ENCODE measurements around the gene SLC39A12. TPM values are rescaled to one million over a fixed set of nuclear protein-coding genes. Genes with fewer than 3 reads are reported as not detected.

The SLC39A12 gene
- total RNA-seq, 1 donor from 2014 or later = not detected

DNA sequence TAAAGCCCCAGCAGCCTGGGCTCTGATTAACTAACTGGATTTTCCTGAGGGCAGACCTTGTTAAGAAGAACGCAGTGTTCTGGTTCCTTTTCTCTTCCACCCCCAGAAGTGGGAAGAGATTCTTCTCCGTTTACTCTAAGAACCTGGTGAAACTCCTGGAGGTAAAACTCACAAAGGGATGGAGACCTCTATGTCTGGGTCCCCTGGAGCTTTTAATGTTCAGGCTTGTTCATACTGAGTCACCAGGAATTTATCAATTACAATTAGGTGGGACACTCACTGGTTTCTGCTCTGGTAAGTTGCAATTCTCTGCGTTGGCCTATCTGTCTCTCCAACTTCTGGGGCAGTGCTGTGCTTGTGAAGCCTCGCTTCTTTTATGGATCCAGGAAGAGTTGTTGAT lies 115.2 kb downstream of the SLC39A12 start:
- H3K4me3 ChIP-seq = no peak overlapping the region
- DNase-seq (ENCODE audit: low spot score in 2 of 2) = no peak
- intact Hi-C loops (cut with DNase I) = no loop called here
- H3K36me3 ChIP-seq = no peaks in the 10 kb centered on the region
- H3K27ac ChIP-seq = no peak overlapping the region
- no peaks in the 10 kb centered on the region for H3K4me1 ChIP-seq
- no peaks in the 10 kb centered on the region for H3K27me3 ChIP-seq
- TF ChIP-seq, protein P1, sequence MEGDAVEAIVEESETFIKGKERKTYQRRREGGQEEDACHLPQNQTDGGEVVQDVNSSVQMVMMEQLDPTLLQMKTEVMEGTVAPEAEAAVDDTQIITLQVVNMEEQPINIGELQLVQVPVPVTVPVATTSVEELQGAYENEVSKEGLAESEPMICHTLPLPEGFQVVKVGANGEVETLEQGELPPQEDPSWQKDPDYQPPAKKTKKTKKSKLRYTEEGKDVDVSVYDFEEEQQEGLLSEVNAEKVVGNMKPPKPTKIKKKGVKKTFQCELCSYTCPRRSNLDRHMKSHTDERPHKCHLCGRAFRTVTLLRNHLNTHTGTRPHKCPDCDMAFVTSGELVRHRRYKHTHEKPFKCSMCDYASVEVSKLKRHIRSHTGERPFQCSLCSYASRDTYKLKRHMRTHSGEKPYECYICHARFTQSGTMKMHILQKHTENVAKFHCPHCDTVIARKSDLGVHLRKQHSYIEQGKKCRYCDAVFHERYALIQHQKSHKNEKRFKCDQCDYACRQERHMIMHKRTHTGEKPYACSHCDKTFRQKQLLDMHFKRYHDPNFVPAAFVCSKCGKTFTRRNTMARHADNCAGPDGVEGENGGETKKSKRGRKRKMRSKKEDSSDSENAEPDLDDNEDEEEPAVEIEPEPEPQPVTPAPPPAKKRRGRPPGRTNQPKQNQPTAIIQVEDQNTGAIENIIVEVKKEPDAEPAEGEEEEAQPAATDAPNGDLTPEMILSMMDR (IDR thresholded peaks at IDR 0.05) = no peak
- no peaks in the 10 kb centered on the region for H3K9me3 ChIP-seq

DNA sequence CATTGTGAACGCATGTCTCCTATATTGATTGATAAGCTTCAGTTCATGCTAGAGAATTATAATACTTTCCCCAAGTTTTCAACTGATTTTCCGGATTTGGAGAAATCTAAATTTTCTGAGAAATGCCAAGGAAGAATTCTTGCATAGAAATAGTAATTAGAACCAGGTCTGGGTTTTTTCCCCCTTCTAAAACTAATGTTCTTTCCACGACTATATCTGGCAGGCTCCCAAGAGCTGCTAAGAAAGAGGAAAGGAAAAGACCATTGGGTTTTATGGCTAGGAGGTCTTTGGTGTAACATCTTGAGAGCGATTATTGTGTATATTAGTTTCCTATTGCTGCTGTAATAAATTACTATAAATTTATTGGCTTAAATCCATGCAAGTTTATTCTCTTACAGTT lies 116.7 kb downstream of the SLC39A12 start:
- Histone ChIP-seq H3K4me3 (no peak overlapping the region), H3K27ac (no peak overlapping the region), H3K36me3 (no peaks in the 10 kb centered on the region), H3K4me1 (no peaks in the 10 kb centered on the region), H3K9me3 (no peaks in the 10 kb centered on the region), H3K27me3 (no peaks in the 10 kb centered on the region)
- intact Hi-C loops (cut with DNase I) = no loop called here
- TF ChIP-seq, protein P1 (IDR thresholded peaks at IDR 0.05) = no peak
- no peak for DNase-seq (ENCODE audit: low spot score in 2 of 2)

DNA sequence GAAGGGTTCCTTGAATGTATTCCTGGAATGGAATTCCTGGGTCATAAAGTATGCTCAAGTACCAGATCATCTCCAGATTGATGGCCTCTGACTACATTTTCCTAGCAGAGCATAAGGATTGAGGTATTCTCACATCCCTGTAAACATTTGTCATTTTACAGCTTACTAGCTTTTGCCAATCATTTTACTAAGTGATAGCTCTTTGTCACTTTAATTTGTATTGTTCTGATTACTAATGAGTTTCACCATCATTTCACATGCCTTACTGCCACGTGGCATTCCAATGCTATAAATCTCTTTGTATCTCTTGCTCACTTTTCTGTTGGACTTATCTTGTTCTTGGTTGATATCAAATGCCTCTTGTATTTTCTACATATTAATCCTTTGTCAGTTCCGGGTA lies 119.9 kb downstream of the SLC39A12 start:
- intact Hi-C loops (cut with DNase I) = no loop called here
- Histone ChIP-seq H3K4me3 (no peak overlapping the region), H3K27me3 (no peaks in the 10 kb centered on the region), H3K4me1 (no peaks in the 10 kb centered on the region), H3K9me3 (no peaks in the 10 kb centered on the region), H3K27ac (no peak overlapping the region), H3K36me3 (no peaks in the 10 kb centered on the region)
- no peak for DNase-seq (ENCODE audit: low spot score in 2 of 2)
- TF ChIP-seq, protein P1 (IDR thresholded peaks at IDR 0.05) = no peak

DNA sequence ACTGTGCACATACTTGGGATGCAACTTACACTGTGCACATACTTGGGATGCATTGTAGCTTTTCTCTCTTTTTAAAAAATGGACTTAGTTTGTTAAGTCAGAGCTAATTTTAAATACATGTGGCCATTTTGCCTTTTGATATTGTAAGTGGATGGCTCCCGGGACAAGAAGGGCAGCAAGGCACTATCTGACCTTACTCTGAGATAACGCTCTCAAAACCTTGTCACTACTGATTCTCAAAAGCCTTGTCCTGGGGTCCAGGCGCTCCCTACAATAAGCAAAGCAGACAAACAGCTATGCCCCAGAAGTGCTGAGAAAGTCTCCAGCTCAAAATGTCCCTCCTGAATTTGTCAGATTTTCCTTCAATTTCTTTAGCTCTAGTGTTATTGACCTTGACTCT lies 121.6 kb downstream of the SLC39A12 start:
- Histone ChIP-seq H3K4me3 (no peak overlapping the region), H3K9me3 (no peaks in the 10 kb centered on the region), H3K27me3 (no peaks in the 10 kb centered on the region), H3K27ac (no peak overlapping the region), H3K4me1 (no peaks in the 10 kb centered on the region), H3K36me3 (no peaks in the 10 kb centered on the region)
- TF ChIP-seq, protein P1 (IDR thresholded peaks at IDR 0.05) = no peak
- intact Hi-C loops (cut with DNase I) = no loop called here
- DNase-seq (ENCODE audit: low spot score in 2 of 2) = no peak

DNA sequence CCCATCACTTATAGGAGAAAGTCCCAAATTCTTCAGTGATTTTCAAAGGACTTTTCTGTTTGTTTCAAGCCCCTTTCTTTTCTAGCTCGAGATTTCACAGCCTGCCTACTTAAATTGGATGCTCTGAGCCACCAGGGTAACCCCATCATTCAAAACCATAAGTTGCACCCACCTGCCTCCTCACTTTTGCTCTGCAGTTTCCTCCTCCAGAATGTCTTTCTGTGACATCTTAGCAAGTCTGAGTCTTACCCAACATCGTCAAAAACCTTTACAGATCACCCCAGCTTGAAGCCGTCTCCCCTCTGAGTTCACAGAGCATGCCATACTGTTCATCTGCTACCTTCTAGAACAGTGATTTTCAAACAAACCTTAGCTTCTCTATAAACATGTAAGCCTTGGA lies 124.2 kb downstream of the SLC39A12 start:
- Histone ChIP-seq H3K9me3 (no peaks in the 10 kb centered on the region), H3K4me1 (no peaks in the 10 kb centered on the region), H3K36me3 (no peaks in the 10 kb centered on the region), H3K4me3 (no peak overlapping the region), H3K27ac (no peak overlapping the region), H3K27me3 (no peaks in the 10 kb centered on the region)
- TF ChIP-seq, protein P1 (IDR thresholded peaks at IDR 0.05) = no peak
- intact Hi-C loops (cut with DNase I) = no loop called here
- no peak for DNase-seq (ENCODE audit: low spot score in 2 of 2)

DNA sequence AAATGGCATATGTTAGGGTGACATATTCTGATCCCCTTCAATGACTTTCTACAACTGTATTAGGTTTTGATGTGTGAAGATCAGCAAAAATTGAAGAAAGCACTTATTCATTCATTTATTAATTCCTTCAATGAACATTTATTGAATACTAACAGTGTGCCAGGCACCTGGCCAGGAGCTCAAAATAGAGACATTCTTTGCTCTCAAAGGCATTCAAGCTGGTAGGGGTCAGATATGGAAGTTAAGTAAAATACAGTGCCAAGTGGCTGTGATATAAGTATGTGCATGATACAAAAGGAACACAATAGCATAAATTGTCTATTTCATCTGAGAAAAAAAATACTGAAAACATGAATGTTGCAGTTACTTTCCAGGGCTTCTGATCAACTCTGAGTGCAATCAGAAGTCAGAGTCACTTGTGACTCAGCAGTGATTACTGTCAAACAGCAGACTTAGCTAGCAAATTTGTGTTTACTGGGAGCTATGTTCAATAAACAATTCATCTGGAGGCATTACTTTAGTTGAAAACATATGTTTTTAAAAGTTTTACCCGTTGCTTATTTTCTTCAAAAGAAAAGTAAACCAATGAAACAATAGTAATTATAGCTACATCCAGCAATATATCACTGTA lies 128.1 kb downstream of the SLC39A12 start:
- no peaks in the 10 kb centered on the region for H3K36me3 ChIP-seq
- H3K4me3 ChIP-seq = no peak overlapping the region
- DNase-seq (ENCODE audit: low spot score in 2 of 2) = no peak
- TF ChIP-seq, protein P1 (IDR thresholded peaks at IDR 0.05) = no peak
- H3K9me3 ChIP-seq = no peaks in the 10 kb centered on the region
- H3K27me3 ChIP-seq = no peaks in the 10 kb centered on the region
- no peak overlapping the region for H3K27ac ChIP-seq
- H3K4me1 ChIP-seq = no peaks in the 10 kb centered on the region
- intact Hi-C loops (cut with DNase I) = no loop called here
